ENCODE results near the gene PDCD1. TPM values are rescaled to one million over a fixed set of nuclear protein-coding genes. Genes with fewer than 3 reads are reported as not detected.

Gene PDCD1
- total RNA-seq, 3 donors from 2014 or later (not counting 1 experiment from before 2014, with no cell fraction given): 0.45 TPM; not detected in 2

DNA sequence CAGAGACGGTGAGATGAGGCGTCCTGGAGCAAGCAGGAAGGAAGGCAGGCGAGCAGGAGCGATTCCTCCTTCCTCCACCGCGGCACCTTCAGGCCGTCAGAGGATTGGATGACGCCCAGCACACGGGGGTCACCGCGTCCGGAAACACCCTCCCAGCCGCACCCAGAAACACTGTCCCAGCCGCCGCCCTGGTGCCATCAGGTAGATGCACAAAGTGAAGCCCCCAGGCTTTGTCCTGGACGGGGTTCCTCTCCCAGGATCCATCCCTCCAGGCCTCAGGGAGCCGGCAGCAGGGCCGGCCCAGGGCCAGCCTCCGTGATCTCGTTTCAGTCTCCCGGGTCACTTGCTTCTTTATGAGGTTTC lies 42.3 kb upstream of the PDCD1 start:
- peaks cover 0 to 3% of the 10 kb centered on the region in 2 donors for H3K4me1 Mint-ChIP-seq
- H3K27me3 Mint-ChIP-seq (ENCODE audit: low read depth in 2 of 2): peaks cover 0 to 2% of the 10 kb centered on the region in 2 donors
- no peak for ATAC-seq
- intact Hi-C loops (cut with micrococcal nuclease): no loop called here
- H3K27ac ChIP-seq (ENCODE audit: low read length): no peak overlapping the region
- TF ChIP-seq CTCF (IDR thresholded peaks at IDR 0.05): no peak
- WGBS (ENCODE audit: insufficient coverage): 96% methylated on average over 20 of the region's 21 CpGs
- H3K27ac Mint-ChIP-seq: no peak overlapping the region
- H3K36me3 ChIP-seq (ENCODE audit: control insufficient read depth, insufficient read depth, low read length): no peaks in the 10 kb centered on the region
- peaks cover 0 to 2% of the 10 kb centered on the region in 2 donors for H3K9me3 Mint-ChIP-seq
- H3K36me3 Mint-ChIP-seq: no peaks in the 10 kb centered on the region
- no peak overlapping the region for H3K4me3 ChIP-seq (ENCODE audit: low read length)
- H3K4me3 Mint-ChIP-seq: no peak overlapping the region
- DNase-seq: peak in 1 of 2 donors; percentile 4
- H3K9me3 ChIP-seq (ENCODE audit: control insufficient read depth, insufficient read depth, low read length): no peaks in the 10 kb centered on the region
- H3K27me3 ChIP-seq (ENCODE audit: control insufficient read depth, insufficient read depth, low read length): no peaks in the 10 kb centered on the region
- H3K4me1 ChIP-seq (ENCODE audit: control insufficient read depth, insufficient read depth, low read length): peaks cover 11% of the 10 kb centered on the region

GRCh38 chr2:241900251-241901017 lies 41.7 kb upstream of the PDCD1 start:
- no peak for TF ChIP-seq CTCF (IDR thresholded peaks at IDR 0.05)
- WGBS (ENCODE audit: insufficient coverage): 94% methylated on average over 32 of the region's 32 CpGs
- ATAC-seq: no peak
- peak in 1 of 2 donors; percentile 8 for DNase-seq
- no peak overlapping the region for H3K4me3 Mint-ChIP-seq
- Histone ChIP-seq H3K4me1 (ENCODE audit: control insufficient read depth, insufficient read depth, low read length) (peaks cover 14% of the 10 kb centered on the region), H3K27ac (ENCODE audit: low read length) (no peak overlapping the region), H3K36me3 (ENCODE audit: control insufficient read depth, insufficient read depth, low read length) (no peaks in the 10 kb centered on the region), H3K9me3 (ENCODE audit: control insufficient read depth, insufficient read depth, low read length) (no peaks in the 10 kb centered on the region), H3K4me3 (ENCODE audit: low read length) (no peak overlapping the region), H3K27me3 (ENCODE audit: control insufficient read depth, insufficient read depth, low read length) (no peaks in the 10 kb centered on the region)
- H3K9me3 Mint-ChIP-seq: peaks cover 0 to 2% of the 10 kb centered on the region in 2 donors
- H3K27ac Mint-ChIP-seq: no peak overlapping the region
- no peaks in the 10 kb centered on the region for H3K36me3 Mint-ChIP-seq
- H3K4me1 Mint-ChIP-seq: peaks cover 0 to 8% of the 10 kb centered on the region in 2 donors
- peaks cover 0 to 2% of the 10 kb centered on the region in 2 donors for H3K27me3 Mint-ChIP-seq (ENCODE audit: low read depth in 2 of 2)
- intact Hi-C loops (cut with micrococcal nuclease): no loop called here

GRCh38 chr2:241898463-241899270 lies 40.0 kb upstream of the PDCD1 start:
- no peak overlapping the region for H3K27ac Mint-ChIP-seq
- H3K36me3 Mint-ChIP-seq: no peaks in the 10 kb centered on the region
- H3K4me3 ChIP-seq (ENCODE audit: low read length): no peak overlapping the region
- intact Hi-C loops (cut with micrococcal nuclease): no loop called here
- peaks cover 0 to 2% of the 10 kb centered on the region in 2 donors for H3K27me3 Mint-ChIP-seq (ENCODE audit: low read depth in 2 of 2)
- H3K36me3 ChIP-seq (ENCODE audit: control insufficient read depth, insufficient read depth, low read length): no peaks in the 10 kb centered on the region
- no peak overlapping the region for H3K4me3 Mint-ChIP-seq
- TF ChIP-seq CTCF (IDR thresholded peaks at IDR 0.05): no peak
- peaks cover 0 to 2% of the 10 kb centered on the region in 2 donors for H3K9me3 Mint-ChIP-seq
- H3K9me3 ChIP-seq (ENCODE audit: control insufficient read depth, insufficient read depth, low read length): no peaks in the 10 kb centered on the region
- DNase-seq (peak in 1 of 2 donors; percentile 10), ATAC-seq (no peak)
- no peak overlapping the region for H3K27ac ChIP-seq (ENCODE audit: low read length)
- no peaks in the 10 kb centered on the region for H3K27me3 ChIP-seq (ENCODE audit: control insufficient read depth, insufficient read depth, low read length)
- H3K4me1 ChIP-seq (ENCODE audit: control insufficient read depth, insufficient read depth, low read length): peaks cover 26% of the 10 kb centered on the region
- WGBS (ENCODE audit: insufficient coverage): 95% methylated on average over 30 of the region's 30 CpGs
- H3K4me1 Mint-ChIP-seq: peaks cover 0 to 9% of the 10 kb centered on the region in 2 donors
